GM19452 (cell line): ENCODE data around the gene CPLANE1.
"Not testable (repeated sequence)": the region's sequence is repeated elsewhere in the genome, so short reads cannot be mapped to it uniquely, and the experiment has no call there.

Source experiments
- ATAC-seq: cut with Tn5 transposase; IDR thresholded peaks from one replicate; pipeline ENCODE4 v1.9.1; 2021; ENCODE audit not compliant: unreplicated experiment

CPLANE1 gene

GRCh38 chr5:37121465-37121864 is 127.7 kb downstream of the CPLANE1 start:
- no peak for ATAC-seq

GRCh38 chr5:37121027-37121426 is 128.1 kb downstream of the CPLANE1 start:
- ATAC-seq: no peak

DNA sequence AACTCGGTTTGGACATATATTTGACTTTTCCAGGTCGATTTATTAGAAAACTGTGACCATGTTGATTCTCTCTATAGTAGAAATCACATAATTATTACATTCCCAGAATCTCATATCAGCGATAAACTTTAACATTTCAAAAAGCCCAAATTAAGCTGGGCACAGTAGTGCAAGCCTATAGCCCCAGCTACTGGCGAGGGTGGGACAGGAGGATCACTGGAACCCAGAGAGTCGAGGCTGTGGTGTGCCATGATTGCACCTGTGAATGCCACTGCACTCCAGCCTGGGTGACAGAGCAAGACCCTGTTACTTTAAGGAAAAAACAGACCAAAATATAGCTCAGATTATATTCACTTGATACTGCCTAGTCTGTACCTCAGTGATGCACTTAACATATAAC is 128.9 kb downstream of the CPLANE1 start:
- no peak for ATAC-seq

- no peak for ATAC-seq
Measured at GRCh38 chr5:37116359-37116758, 132.8 kb downstream of the CPLANE1 start.

GRCh38 chr5:37112383-37112991 is 136.7 kb downstream of the CPLANE1 start:
- ATAC-seq: peak; percentile 20

GRCh38 chr5:37111426-37112382 is 137.5 kb downstream of the CPLANE1 start:
- peak; percentile 93 for ATAC-seq

- ATAC-seq: no peak
Measured at GRCh38 chr5:37110135-37110534, 139.0 kb downstream of the CPLANE1 start.

GRCh38 chr5:37109338-37109737 is 139.8 kb downstream of the CPLANE1 start:
- ATAC-seq: no peak

DNA sequence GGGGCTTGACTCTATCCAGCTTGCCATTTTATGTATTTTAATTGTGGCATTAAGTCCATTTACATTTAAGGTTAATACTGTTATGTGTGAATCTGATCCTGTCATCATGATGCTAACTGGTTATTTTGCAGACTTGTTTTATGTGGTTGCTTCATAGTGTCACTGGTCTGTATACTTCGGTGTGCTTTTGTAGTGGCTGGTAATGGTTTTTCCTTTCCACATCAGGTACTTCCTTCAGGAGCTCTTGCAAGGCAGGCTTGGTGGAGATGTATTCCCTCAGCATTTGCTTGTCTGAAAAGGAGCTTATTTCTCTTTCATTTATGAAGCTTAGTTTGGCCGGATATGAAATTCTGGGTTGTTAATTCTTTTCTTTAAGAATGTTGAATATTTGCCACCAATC is 145.9 kb downstream of the CPLANE1 start:
- no peak for ATAC-seq

DNA sequence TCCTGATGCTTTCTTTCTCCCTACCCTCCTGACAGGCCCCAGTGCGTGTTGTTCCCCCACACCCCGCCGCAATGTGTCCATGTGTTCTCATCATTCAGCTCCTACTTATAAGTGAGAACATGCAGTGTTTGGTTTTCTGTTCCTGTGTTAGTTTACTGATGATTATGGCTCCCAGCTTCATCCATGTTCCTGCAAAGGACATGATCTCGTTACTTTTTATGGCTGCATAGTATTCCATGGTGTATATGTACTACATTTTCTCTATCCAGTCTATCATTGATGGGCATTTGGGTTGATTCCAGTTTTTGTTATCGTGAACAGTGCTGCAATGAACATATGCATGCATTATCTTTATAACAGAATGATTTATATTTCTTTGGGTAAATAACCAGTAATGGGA is 149.9 kb downstream of the CPLANE1 start:
- not testable (repeated sequence) for ATAC-seq

- not testable (repeated sequence) for ATAC-seq
Measured at GRCh38 chr5:37093795-37094194, 155.4 kb downstream of the CPLANE1 start.

DNA sequence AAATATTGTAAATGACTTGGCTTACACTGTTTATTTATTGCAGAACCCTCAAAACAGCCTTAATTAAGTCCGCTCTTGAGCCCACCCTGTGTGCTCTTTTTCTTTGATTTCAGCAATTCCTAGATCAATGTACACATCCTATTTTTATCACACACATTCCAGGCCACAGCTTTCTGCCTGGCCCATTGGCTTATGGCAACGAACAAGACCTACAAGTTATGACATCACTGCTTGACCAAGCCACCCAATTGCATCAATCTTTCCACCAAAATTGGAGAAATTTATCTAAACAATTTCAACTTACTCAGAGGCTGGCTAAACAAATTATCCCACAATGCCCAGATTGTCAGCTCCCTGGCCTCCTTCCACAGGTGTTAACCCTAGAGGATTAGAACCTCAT is 158.4 kb downstream of the CPLANE1 start:
- no peak for ATAC-seq

DNA sequence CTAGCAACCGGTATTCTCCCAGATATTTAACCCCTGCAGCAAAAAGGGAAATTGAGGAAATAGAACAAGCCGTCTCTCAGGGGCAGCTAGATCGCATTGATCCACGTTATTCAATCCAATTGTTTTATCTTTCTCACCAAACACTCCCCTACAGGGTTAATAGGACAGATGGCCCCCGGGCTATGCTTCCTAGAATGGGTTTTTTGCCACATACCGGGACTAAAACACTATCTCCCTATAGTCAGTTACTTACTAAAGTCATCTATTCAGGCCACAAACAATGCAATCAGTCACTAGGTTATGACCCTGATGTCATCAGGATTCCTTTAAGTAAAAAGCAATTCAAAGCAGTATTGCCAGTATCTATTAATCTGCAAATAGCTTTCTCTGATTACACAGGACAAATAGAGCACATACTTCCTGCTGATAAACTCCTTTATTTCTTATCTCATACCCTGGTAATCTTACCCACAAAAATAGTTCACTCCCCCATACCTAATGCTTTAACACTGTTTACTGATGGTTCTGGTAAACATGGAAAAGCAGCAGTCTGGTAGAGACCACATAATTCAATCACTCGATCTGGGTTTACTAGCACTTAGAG is 159.0 kb downstream of the CPLANE1 start:
- ATAC-seq: no peak

GRCh38 chr5:37088009-37088408 is 161.2 kb downstream of the CPLANE1 start:
- no peak for ATAC-seq

DNA sequence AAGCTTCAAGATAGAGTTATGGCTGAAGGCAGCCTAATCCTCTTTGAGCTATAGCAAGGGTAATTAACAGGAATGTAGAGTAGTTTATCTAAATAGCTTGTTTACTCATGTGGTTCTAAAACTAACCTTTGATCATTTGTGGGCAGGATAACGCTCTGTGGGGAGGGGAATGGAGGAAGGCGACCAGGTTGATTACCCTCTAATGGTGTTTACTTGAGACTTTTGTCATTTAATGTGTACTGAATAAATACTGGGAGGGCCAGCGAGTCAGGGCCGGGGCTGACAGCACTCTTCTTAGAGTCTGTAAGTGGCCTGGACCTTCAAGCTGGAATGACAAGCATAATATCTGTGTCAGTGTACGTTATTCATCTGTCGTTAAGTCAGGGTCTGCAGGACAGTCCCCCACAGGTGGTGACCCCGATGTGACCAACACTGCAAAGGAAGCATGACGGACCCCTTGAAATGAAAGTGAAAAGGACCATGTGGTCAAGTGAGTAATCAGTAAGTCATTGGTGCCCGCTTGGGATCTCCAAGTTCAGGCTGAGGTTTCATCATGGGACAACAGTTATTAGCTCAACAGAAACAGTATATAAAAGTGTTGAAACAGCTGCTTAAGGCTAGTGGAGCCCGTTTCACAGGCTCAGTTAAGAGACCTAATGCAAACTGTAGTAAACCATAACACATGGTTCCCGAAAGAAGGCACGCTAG is 162.6 kb downstream of the CPLANE1 start:
- ATAC-seq: no peak

DNA sequence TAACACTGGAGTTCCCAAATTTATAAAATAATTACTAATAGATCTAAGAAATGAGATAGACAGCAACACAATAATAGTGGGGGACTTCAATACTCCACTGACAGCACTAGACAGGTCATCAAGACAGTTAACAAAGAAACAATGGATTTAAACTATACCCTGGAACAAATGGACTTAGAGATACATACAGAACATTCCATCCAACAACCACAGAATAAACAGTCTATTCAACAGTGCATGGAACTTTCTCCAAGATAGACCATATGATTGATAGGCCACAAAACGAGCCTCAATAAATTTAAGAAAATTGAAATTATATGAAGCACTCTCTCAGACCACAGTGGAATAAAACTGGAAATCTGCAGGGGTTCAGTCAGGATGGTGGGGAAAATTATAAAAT is 163.2 kb downstream of the CPLANE1 start:
- not testable (repeated sequence) for ATAC-seq

DNA sequence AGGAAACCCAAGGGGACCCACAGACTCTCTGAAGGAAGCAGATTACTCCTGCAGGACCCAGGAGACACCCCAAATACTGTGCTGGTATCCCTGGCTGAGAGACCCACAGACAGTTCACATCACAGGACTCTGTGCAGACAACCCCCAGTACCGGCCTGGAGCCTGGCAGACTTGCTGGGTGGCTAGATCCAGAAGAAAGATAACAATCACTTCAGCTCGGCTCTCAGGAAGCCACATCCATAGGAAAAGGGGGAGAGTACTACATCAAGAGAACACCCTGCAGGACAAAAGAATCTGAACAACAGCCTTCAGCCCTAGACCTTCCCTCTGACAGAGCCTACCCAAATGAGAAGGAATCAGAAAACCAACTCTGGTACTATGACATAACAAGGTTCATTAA is 166.2 kb downstream of the CPLANE1 start:
- ATAC-seq: not testable (repeated sequence)

GRCh38 chr5:37080697-37081096 is 168.5 kb downstream of the CPLANE1 start:
- no peak for ATAC-seq

DNA sequence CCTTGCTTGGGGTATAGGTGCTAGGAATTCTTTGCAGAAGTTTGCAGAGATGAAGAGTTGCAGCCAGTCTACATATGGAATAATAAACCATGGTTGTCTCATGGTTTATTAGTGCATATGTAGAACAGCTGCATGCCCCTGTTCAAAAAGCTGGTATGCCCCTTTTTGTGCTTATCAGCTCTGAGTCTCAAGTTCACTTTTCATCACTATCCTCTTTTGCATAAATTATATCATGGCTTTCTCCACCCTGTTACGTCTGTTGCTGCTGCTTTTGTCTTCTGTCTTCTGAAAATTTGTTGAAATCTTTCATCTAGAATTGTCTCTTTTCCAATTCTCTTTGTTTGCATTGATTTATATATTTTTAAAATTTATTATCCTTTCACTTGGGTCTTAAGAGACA is 172.0 kb downstream of the CPLANE1 start:
- ATAC-seq: no peak

- ATAC-seq: no peak
Measured at GRCh38 chr5:37075399-37075950, 173.7 kb downstream of the CPLANE1 start.
